ENCODE results near the gene CDH23. TPM values are rescaled to one million over a fixed set of nuclear protein-coding genes. Genes with fewer than 3 reads are reported as not detected.

CDH23 gene
- total and polyA plus RNA-seq, 9 of the 15 experiments (the other 6 are each of a cell fraction or from before 2014, with no cell fraction given) = 0.18 to 1.2 (median 0.47) TPM

- TF ChIP-seq RNF219 (CRISPR knock-in tag; IDR thresholded peaks at IDR 0.05) = no peak
- no peak for TF ChIP-seq KLF10 (CRISPR knock-in tag; IDR thresholded peaks at IDR 0.05)
- no peak for TF ChIP-seq SNRNP70 (optimal IDR thresholded peaks at IDR 0.05; ENCODE audit: low read depth, low read length)
- TF ChIP-seq ZNF23 (CRISPR knock-in tag; IDR thresholded peaks at IDR 0.05) = no peak
- no peak for TF ChIP-seq ZBTB1 (CRISPR knock-in tag; IDR thresholded peaks at IDR 0.05; ENCODE audit: borderline replicate concordance, low read depth)
- TF ChIP-seq POLR2H (tag; IDR thresholded peaks at IDR 0.05; ENCODE audit: low read depth) = no peak
- TF ChIP-seq SUPT5H (IDR thresholded peaks at IDR 0.05) = no peak
Measured at GRCh38 chr10:71427246-71427645, 30.5 kb downstream of the CDH23 start (continued).

- Histone ChIP-seq H3K4me3 (no peak overlapping the region), H3K79me2 (ENCODE audit: control insufficient read depth, insufficient read depth, low read length) (no peaks in the 10 kb centered on the region), H2AFZ (ENCODE audit: low read depth, low read length) (no peak overlapping the region), H3K9me3 (replicated peaks; ENCODE audit: control insufficient read depth, insufficient read depth, low read depth, low read length) (no peaks in the 10 kb centered on the region), H3K36me3 (ENCODE audit: control insufficient read depth, insufficient read depth, low read length) (no peaks in the 10 kb centered on the region), H3K9ac (ENCODE audit: insufficient read depth in 1 of 2, low read depth in 2 of 2, low read length in 2 of 2) (no peak overlapping the region), H3K27ac (ENCODE audit: extremely low read depth, low read depth, low read length) (no peak overlapping the region), H3K9me1 (ENCODE audit: control insufficient read depth, insufficient read depth, low read length) (no peaks in the 10 kb centered on the region), H3K4me1 (replicated peaks in 1 of 2; ENCODE audit: control insufficient read depth in 2 of 2, insufficient read depth in 2 of 2, low read length in 2 of 2) (no peaks in the 10 kb centered on the region), H3K27me3 (ENCODE audit: control insufficient read depth in 2 of 2, insufficient read depth in 2 of 2, low read length in 2 of 2) (peaks cover 32 to 63% of the 10 kb centered on the region in 2 experiments), H4K20me1 (replicated peaks; ENCODE audit: control insufficient read depth, insufficient read depth, low read length) (peaks cover 14% of the 10 kb centered on the region), H3K4me2 (ENCODE audit: insufficient read depth, low read length) (no peak overlapping the region)
- FAIRE-seq (no peak), ATAC-seq (no peak), DNase-seq (ENCODE audit: extremely low read depth in 1 of 4, low spot score in 3 of 4) (no peak)
- WGBS (ENCODE audit: insufficient coverage, low coverage, missing lambda C conversion rate) = 14% methylated on average over 8 of the region's 8 CpGs
- ChIA-PET POLR2A (interaction anchor here (1.4 to 3.0 kb wide), 2 partner anchors 11 to 16 kb away, joined by 3 to 14 read pairs; no protein-coding TSS in a partner anchor), CTCF (ENCODE audit: low intra/inter-chr PET ratio) (no interaction called here)
- TF ChIP-seq MXD1 (CRISPR knock-in tag; IDR thresholded peaks at IDR 0.05; ENCODE audit: borderline replicate concordance, poor library complexity, severe bottlenecking) (no peak), NKRF (IDR thresholded peaks at IDR 0.05; ENCODE audit: borderline replicate concordance) (no peak), ZNF830 (CRISPR knock-in tag; IDR thresholded peaks at IDR 0.05) (no peak), ZNF717 (CRISPR knock-in tag; IDR thresholded peaks at IDR 0.05) (no peak), HOMEZ (CRISPR knock-in tag; IDR thresholded peaks at IDR 0.05) (no peak), PTBP1 (IDR thresholded peaks at IDR 0.05; ENCODE audit: low read depth, low read length) (no peak), CXXC5 (CRISPR knock-in tag; IDR thresholded peaks at IDR 0.05) (no peak), ETV6 (IDR thresholded peaks at IDR 0.05; ENCODE audit: borderline replicate concordance in 1 of 2, low read depth in 2 of 2, low read length in 1 of 2) (no peak), ETV6 (CRISPR knock-in tag; IDR thresholded peaks at IDR 0.05; ENCODE audit: borderline replicate concordance) (no peak)
- in situ Hi-C loops (cut with MboI) = no loop called here
- intact Hi-C loops (cut with micrococcal nuclease) = no loop called here
- BruUV-seq (replicated peaks) = no TSS peak
Measured at GRCh38 chr10:71429304-71429703, 32.6 kb downstream of the CDH23 start.
